DOHH2 (cell line): ENCODE measurements around the gene VPS45.

Experiments
- CTCF ChIP-seq: fragments of 200-600 bp; sonication (generic); IDR thresholded peaks from one replicate; pipeline ENCODE4 v1.5.1; 2014; ENCODE audit warnings: antibody characterized with exemption, mild to moderate bottlenecking, low read depth, low read length; ENCODE audit not compliant: poor library complexity, severe bottlenecking
- EZH2phosphoT487 ChIP-seq: fragments of 200-600 bp; sonication (generic); IDR thresholded peaks from 2 replicates; pipeline ENCODE4 v1.6.1; 2017; ENCODE audit warnings: borderline replicate concordance, mild to moderate bottlenecking, antibody characterized with exemption, low read length, moderate library complexity, mixed read lengths

- TF ChIP-seq CTCF (no peak), EZH2phosphoT487 (no peak)
These were observed 765 bp upstream of the VPS45 start for GRCh38 chr1:150066838-150067183.
